Femur (tissue), 1 donor: ENCODE results near the gene CRYBB1.

ENCODE experiments used
- DNase-seq: peaks from one replicate; pipeline ENCODE4 v3.0.0-alpha.2; 2017

CRYBB1 gene

GRCh38 chr22:26617271-26618199 lies at the start of gene CRYBB1:
Gene CRYBB1, minus strand, starts transcription at chr22:26618027. Its CDS starts 1,708 bp downstream, at chr22:26616319.
- peak; percentile 27 for DNase-seq

- no peak for DNase-seq
Measured at GRCh38 chr22:26667140-26667539, 49.3 kb upstream of the CRYBB1 start.

GRCh38 chr22:26665813-26666231 lies 48.0 kb upstream of the CRYBB1 start:
- DNase-seq, result no peak

GRCh38 chr22:26663374-26663923 lies 45.6 kb upstream of the CRYBB1 start:
- no peak for DNase-seq

- DNase-seq, result no peak
Measured at GRCh38 chr22:26662160-26662559, 44.3 kb upstream of the CRYBB1 start.

DNA sequence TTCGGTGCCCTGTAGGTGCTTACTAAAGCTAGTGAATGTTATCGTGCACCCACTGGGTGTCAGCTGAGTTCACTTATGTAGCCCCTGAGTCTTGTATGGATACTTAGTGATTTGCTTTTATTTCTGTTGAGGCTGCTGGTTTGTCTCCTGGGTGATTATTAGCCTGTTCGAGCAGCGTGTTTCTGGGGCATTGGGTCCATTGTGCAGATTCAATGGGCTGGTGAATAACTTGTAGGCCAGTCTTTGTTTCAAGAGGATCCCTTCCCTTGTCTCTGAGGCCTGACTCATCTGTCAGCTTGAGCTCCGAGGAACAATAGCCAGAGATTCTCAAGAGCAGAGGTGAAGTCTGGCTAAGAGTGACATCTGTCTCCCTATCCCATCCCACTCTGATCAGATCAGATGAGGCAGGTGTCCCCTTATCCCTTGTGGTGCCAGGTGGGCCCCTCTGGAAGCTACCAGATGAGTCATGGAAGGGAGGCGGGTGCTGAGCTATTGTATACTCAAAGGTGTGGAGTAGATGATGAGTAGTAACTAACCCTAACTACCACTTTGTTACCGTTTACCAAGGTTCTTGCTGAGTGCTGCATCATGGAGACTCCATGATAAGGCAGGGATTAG lies 43.2 kb upstream of the CRYBB1 start:
- no peak for DNase-seq

DNA sequence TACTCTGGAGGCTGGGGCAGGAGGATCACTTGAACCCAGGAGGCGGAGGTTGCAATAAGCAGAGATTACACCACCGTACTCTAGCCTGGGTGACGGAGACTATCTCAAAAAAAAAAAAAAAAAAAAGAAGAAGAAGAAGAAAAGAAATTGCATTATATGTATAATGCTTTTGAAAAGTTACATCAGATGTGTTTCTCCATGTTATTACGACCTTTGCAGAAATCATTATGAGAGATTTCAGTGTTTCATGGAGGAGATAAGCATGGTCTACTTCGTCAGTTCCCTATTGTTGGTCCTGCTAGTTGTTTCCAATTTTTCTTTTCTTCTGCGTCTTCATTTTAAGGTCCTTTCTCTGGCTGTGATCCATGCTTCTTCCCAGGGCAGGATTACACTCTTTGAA lies 42.5 kb upstream of the CRYBB1 start:
- no peak for DNase-seq

DNA sequence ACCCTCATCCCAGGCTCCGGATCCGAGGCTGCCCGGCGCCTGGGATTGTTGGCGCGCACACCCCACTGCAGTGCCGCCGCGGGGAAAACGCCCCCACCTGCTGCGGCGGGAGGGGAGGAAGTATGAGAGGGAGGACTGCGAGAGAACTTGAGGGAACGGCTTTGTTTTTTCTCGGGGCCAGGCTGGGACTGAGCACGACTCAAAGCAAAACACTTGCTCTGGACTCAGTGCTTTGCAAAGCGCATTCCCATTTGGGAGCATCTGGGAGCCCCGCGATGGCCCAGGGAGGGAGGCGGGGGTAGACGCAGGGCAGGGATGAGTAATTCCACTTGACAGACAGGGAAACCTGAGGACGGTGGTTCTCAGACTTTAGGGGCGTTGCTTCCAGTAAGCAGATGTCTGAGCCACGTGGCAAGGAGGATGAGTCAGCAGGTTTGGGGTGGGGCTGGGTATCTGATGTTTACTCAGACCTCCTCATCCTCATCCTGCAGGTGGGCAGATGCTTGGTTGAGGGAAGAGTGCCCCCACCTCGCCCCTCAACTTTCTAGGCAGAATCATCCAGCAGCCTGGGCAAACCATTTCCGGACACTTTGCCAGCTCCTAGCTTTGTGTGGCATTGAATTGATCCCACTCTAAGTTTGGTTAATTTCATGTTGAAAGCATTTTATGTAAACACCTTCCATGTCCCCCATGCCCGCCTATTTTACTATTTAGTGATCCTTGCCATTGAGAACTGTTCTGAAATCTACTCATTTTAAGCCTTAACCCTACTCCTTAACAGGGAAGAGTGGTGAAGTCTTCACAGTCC lies 41.0 kb upstream of the CRYBB1 start:
- DNase-seq, result peak; percentile 64

DNA sequence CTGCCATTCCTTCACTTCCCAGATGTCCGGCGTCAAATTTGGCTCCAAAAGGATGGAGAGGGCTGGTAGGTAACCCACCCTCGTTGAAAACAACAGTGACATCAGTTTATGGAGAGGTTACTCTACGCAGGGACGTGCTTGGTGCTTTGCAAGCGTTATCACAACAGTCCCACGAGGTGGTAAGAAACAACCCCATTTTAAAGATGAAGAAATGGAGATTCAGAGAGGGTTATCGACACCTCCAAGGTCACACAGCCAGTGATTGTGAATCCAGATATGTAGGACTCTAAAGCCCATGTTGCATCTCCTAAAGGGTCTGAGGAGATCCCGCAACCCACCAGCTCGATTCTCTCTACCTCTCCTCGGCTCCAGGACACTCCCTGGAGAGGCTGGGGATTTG lies 40.3 kb upstream of the CRYBB1 start:
- no peak for DNase-seq

GRCh38 chr22:26656891-26657851 lies 39.3 kb upstream of the CRYBB1 start, which contains the start of gene MIAT:
Gene MIAT, plus strand, starts transcription at chr22:26657588.
- no peak for DNase-seq

GRCh38 chr22:26651815-26652214 lies 34.0 kb upstream of the CRYBB1 start:
- no peak for DNase-seq

- no peak for DNase-seq
Measured at GRCh38 chr22:26650722-26651421, 33.0 kb upstream of the CRYBB1 start.

DNA sequence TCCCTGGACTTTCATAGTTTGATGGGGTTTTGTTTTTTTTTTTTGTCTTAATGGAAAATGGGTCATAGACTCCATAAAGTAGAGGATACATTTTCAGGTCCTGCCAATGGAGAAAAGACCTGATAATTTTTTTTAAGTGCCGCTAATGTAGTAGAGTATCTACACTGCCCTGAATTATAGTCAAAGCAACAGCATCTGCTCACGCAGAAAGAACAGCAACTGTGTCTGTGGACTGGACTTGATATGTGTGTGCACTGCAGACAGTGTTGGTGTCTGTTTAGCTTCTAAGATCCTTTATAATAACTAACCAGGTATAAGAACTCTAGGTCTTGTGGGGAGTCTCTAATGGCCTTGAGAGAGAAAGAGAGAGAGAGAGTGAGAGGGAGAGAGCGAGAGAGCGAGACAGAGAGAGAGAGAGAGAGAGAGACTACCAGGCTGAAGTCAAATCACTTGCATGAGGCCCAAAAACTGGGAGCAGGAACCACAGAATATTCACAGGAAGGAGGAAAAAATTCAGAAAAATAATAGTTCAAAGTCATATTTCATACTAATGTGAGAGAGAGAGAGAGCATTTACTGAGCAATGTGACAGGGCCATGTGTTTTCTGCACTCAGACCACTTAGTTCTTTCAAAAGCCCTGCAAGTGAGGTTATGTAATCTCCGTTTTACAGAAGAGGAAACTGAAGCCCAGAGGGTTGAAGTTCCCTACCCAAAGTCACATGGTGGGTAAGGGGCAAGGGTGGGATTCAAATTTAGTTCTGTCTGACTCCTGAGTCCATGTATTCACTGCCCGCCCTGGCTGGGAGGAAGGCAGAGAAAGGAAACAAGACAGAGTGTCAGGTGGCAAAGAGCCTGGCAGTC lies 30.9 kb upstream of the CRYBB1 start:
- no peak for DNase-seq

GRCh38 chr22:26648011-26648497 lies 30.2 kb upstream of the CRYBB1 start:
- DNase-seq, result no peak

GRCh38 chr22:26646158-26646557 lies 28.3 kb upstream of the CRYBB1 start:
- no peak for DNase-seq

DNA sequence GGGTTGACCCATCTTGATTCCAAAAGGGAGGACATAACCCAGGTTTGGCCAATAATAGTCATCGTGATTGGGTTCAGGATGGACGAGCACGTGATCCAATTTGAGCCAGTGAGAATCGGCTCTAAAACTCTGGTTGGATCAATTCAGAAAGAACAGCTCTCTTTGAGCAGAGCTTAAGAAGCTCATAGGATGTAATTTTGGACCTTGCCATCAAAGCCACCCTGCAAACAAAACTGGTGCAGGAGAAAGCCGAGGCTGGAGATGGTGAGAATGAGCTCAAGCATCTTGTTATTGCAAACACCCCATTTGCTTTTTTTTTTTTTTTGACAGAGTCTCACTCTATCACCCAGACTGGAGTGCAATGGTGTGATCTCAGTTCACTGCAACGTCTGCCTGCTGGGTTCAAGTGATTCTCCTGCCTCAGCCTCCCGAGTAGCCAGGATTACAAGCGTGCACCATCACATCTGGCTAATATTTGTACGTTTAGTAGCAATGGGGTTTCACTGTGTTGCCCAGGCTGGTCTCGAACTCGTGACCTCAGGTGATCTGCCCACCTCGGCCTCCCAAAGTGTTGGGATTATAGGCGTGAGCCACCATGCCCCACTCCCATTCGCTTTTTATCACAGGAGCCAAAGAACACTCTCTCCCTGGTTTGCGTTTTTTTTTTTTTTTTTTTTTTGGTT lies 25.7 kb upstream of the CRYBB1 start:
- DNase-seq, result no peak

DNA sequence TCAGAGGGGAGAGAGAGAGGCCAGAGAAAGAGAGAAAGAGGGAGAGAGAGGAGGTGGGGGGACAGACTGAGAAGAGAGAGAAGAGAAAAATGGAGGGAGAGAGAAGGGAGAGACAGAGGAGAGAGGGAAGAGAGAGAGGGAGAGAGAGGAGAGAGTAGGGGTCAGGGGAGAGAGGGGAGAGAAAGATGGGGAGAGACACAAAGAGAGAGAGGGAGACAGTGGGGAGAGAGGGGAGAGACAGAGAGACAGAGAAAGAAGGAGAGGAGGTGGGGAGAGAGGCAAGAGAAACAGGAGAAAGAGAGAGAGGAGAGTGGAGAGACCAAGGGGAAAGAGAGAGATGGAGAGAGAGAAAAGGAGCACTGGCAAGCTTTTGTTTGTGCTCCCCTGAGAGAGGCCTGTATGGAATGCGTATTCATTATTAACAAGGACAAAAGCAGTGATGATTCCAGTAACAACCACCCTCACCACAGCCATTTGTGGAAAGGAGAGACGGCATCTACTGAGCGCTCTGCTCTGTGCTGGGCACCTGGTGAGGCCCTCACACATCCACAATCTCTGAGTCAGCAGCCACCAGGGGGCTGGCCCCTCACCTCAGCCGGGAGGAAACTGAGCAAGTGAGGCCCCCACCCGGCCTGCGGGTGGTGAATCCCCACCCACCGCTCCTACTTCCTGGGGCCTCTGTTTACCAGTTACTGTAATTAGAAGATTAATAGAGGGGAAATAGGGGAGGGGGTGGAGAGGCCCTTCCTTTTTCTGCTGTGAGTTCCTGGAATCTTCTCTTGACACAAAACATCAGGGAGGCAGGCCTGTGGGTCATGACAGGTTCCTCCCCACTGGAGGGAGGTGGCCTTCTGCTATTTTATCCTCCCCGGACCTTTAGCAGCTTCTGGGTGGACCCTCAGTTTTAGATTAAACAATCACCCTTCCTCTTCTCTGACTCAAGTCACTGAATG lies 24.9 kb upstream of the CRYBB1 start:
- no peak for DNase-seq

- DNase-seq, result no peak
Measured at GRCh38 chr22:26636296-26636695, 18.5 kb upstream of the CRYBB1 start.
